Endothelial cell of umbilical vein (primary cell): ENCODE measurements around the gene TRIML1. TPM values are rescaled to one million over a fixed set of nuclear protein-coding genes. Genes with fewer than 3 reads are reported as not detected.

Source experiments
- BruUV-seq: library from RNA; stranded (reverse); fragments of 400-500 nt; replicated peaks from 2 replicates; lab custom pipeline; 2021; lab: Mats Ljungman, UMichigan
- CTCF ChIA-PET: fragments of 300-600, 350-600 bp; sonication (Branson Sonifier 250); formaldehyde crosslinking; loops from one replicate; lab custom pipeline; 2021; ENCODE audit warnings: antibody characterized with exemption, inconsistent platforms; lab: Charles Lee
- POLR2A ChIA-PET: fragments of 300-600, 350-600 bp; sonication (Branson Sonifier 250); formaldehyde crosslinking; loops from one replicate; lab custom pipeline; 2021; ENCODE audit warnings: antibody characterized with exemption, inconsistent platforms; lab: Charles Lee
- DNase-seq: peaks from one replicate; pipeline ENCODE4 v3.0.0-alpha.2; 2011; ENCODE audit warnings: low read depth, low spot score
- FAIRE-seq: peaks from 2 replicates; lab custom pipeline; 2011; peaks lifted over from hg19 to GRCh38; lab: Jason Lieb, UNC
- H2AFZ ChIP-seq: 2 replicates; pipeline ENCODE4 v1.6.0; 2012; ENCODE audit warnings: low read depth, low read length, control low read depth, inconsistent platforms
- H3K27ac ChIP-seq: 2 replicates; pipeline ENCODE4 v1.5.1; 2011; ENCODE audit warnings: low read depth, mild to moderate bottlenecking, control low read depth, low read length, moderate library complexity; ENCODE audit not compliant: insufficient read depth
- H3K27me3 ChIP-seq, 2 experiments: 2 replicates each; pipeline versions ENCODE4 v1.6.0 to v1.6.1; 2011; ENCODE audit warnings: low read length in 2 of 2, mixed read lengths in 1 of 2; ENCODE audit not compliant: control insufficient read depth in 2 of 2, insufficient read depth in 2 of 2
- H3K36me3 ChIP-seq, 2 experiments: 2 replicates in 1 of 2; 3 replicates in 1 of 2; pipeline ENCODE4 v1.5.1; 2011; ENCODE audit warnings: low read length in 2 of 2, mild to moderate bottlenecking in 1 of 2, moderate library complexity in 1 of 2; ENCODE audit not compliant: control insufficient read depth in 2 of 2, insufficient read depth in 2 of 2; ENCODE audit errors: extremely low read depth in 1 of 2
- H3K4me1 ChIP-seq: 3 replicates; pipeline ENCODE4 v1.5.1; 2011; ENCODE audit warnings: mild to moderate bottlenecking, low read length; ENCODE audit not compliant: control insufficient read depth, insufficient read depth; ENCODE audit errors: extremely low read depth
- H3K4me2 ChIP-seq: 2 replicates; pipeline ENCODE4 v1.6.1; 2011; ENCODE audit warnings: low read length, control low read depth, mixed read lengths; ENCODE audit not compliant: insufficient read depth
- H3K4me3 ChIP-seq, 3 experiments: fragments of 200-600 bp in 1 of 3; sonication (generic), shearing (Covaris generic) in 1 of 3; replicated peaks in 1 of 3; 2 replicates each; pipeline ENCODE4 v1.5.1; 2011 to 2016; ENCODE audit warnings: control low read depth in 3 of 3, low read length in 3 of 3, mild to moderate bottlenecking in 2 of 3, inconsistent platforms in 1 of 3, low read depth in 1 of 3, moderate library complexity in 1 of 3; ENCODE audit not compliant: insufficient read depth in 1 of 3
- H3K79me2 ChIP-seq: 2 replicates; pipeline ENCODE4 v1.6.0; 2012; ENCODE audit warnings: low read length, inconsistent platforms; ENCODE audit not compliant: control insufficient read depth, insufficient read depth
- H3K9ac ChIP-seq: replicated peaks from 2 replicates; pipeline ENCODE3; 2011; ENCODE audit warnings: low read length, control low read depth; ENCODE audit not compliant: insufficient read depth; ENCODE audit errors: extremely low read depth
- H3K9me1 ChIP-seq: replicated peaks from 3 replicates; pipeline ENCODE4 v1.6.0; 2011; ENCODE audit warnings: mild to moderate bottlenecking, low read length; ENCODE audit not compliant: control insufficient read depth, insufficient read depth; ENCODE audit errors: extremely low read depth
- H3K9me3 ChIP-seq: replicated peaks from 2 replicates; pipeline ENCODE4 v1.5.1; 2012; ENCODE audit warnings: low read length, inconsistent platforms; ENCODE audit not compliant: control insufficient read depth, insufficient read depth
- H4K20me1 ChIP-seq: replicated peaks from 2 replicates; pipeline ENCODE3; 2011; ENCODE audit warnings: mild to moderate bottlenecking, low read length; ENCODE audit not compliant: control insufficient read depth, insufficient read depth; ENCODE audit errors: extremely low read depth
- EZH2 ChIP-seq: IDR thresholded peaks from 2 replicates; pipeline ENCODE4 v1.6.1; 2012; ENCODE audit warnings: borderline replicate concordance, low read depth, mild to moderate bottlenecking, moderate library complexity, low read length, inconsistent platforms; ENCODE audit not compliant: severe bottlenecking
- FOS ChIP-seq: IDR thresholded peaks from 2 replicates; pipeline ENCODE4 v1.6.1; 2011; ENCODE audit warnings: mild to moderate bottlenecking, low read length, moderate library complexity, borderline replicate concordance; ENCODE audit not compliant: insufficient read depth
- GATA2 ChIP-seq: IDR thresholded peaks from 2 replicates; pipeline ENCODE4 v1.7.0; 2011; ENCODE audit warnings: low read depth, mild to moderate bottlenecking, moderate library complexity, mixed read lengths, low read length; ENCODE audit not compliant: insufficient read length, insufficient read depth
- JUN ChIP-seq: IDR thresholded peaks from 2 replicates; pipeline ENCODE4 v1.6.1; 2011; ENCODE audit warnings: borderline replicate concordance, low read depth; ENCODE audit not compliant: insufficient read length, insufficient read depth
- MYC ChIP-seq: IDR thresholded peaks from one replicate; pipeline ENCODE4 v1.6.1; 2011; ENCODE audit warnings: mild to moderate bottlenecking, low read depth, low read length
- POLR2A ChIP-seq: IDR thresholded peaks from 2 replicates; pipeline ENCODE4 v1.6.1; 2012; ENCODE audit warnings: low read depth, mild to moderate bottlenecking, control low read depth, low read length
- POLR2AphosphoS5 ChIP-seq: IDR thresholded peaks from 2 replicates; pipeline ENCODE4 v1.6.1; 2012; ENCODE audit warnings: low read depth, mild to moderate bottlenecking, control low read depth, low read length, moderate library complexity; ENCODE audit not compliant: insufficient read depth
- dilution Hi-C: fragments of 300-500 bp; cut with MboI; formaldehyde crosslinking; loops from one replicate; pipeline ENCODE4 v1.15.0; 2019; ENCODE audit warnings: low sequenced_read_pairs; ENCODE audit not compliant: extremely low pct_ligation_motif_present
- intact Hi-C: fragments of 100-400 bp; cut with micrococcal nuclease; formaldehyde crosslinking; loops from one replicate; pipeline ENCODE4 v1.10.0; 2022
- polyA plus RNA-seq, 4 experiments: library from polyadenylated mRNA; depleted of rRNA in 3 of 4; stranded (reverse) in 3 of 4; unstranded in 1 of 4; fragments of >200 nt; gene quantifications; 2 replicates each; pipeline versions ENCODE4 v1.2.1 to v1.2.3, GENCODE V29; 2011 to 2012; ENCODE audit warnings: missing spikeins in 1 of 4
- total RNA-seq: library from RNA; stranded (reverse); gene quantifications from 2 replicates; pipeline ENCODE4 v1.2.3, GENCODE V29; 2021
- TF ChIP-seq, protein P1 (sequence below): IDR thresholded peaks from 2 replicates; pipeline ENCODE4 v1.6.1; 2011; ENCODE audit not compliant: insufficient read depth, insufficient read length
- TF ChIP-seq, protein P2 (sequence below), 2 donors: IDR thresholded peaks; 1 replicate in 1 of 2; 2 replicates in 1 of 2; pipeline ENCODE4 v1.5.1; 2011; ENCODE audit warnings: low read length in 2 of 2, mild to moderate bottlenecking in 2 of 2, moderate library complexity in 2 of 2, control low read depth in 1 of 2, inconsistent platforms in 1 of 2, low read depth in 1 of 2; ENCODE audit not compliant: insufficient read depth in 1 of 2; ENCODE audit errors: extremely low read depth in 1 of 2

TRIML1 gene
- total and polyA plus RNA-seq, 2 donors (not counting 3 experiments of a cell fraction or from before 2014, with no cell fraction given): not detected

- H2AFZ ChIP-seq: no peak overlapping the region
- no peak overlapping the region for H3K9ac ChIP-seq
- intact Hi-C loops (no loop called here), dilution Hi-C loops (no loop called here)
- CTCF ChIA-PET: no interaction called here
- TF ChIP-seq POLR2A (no peak), FOS (no peak), GATA2 (no peak), MYC (no peak), EZH2 (no peak), JUN (no peak), POLR2AphosphoS5 (no peak)
- TF ChIP-seq, protein P1, sequence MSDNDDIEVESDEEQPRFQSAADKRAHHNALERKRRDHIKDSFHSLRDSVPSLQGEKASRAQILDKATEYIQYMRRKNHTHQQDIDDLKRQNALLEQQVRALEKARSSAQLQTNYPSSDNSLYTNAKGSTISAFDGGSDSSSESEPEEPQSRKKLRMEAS: no peak
- H3K4me2 ChIP-seq: no peak overlapping the region
- H3K27ac ChIP-seq: no peak overlapping the region
- H3K9me3 ChIP-seq: peaks cover 7% of the 10 kb centered on the region
- no peaks in the 10 kb centered on the region for H3K27me3 ChIP-seq
- H3K79me2 ChIP-seq: no peaks in the 10 kb centered on the region
- DNase-seq: no peak
- H3K36me3 ChIP-seq: no peaks in the 10 kb centered on the region
- no peak for FAIRE-seq
- H3K4me3 ChIP-seq: no peak overlapping the region
- no peaks in the 10 kb centered on the region for H3K4me1 ChIP-seq
- BruUV-seq: no TSS peak
- POLR2A ChIA-PET: no interaction called here
- H4K20me1 ChIP-seq: no peaks in the 10 kb centered on the region
- H3K9me1 ChIP-seq: no peaks in the 10 kb centered on the region
Observed at GRCh38 chr4:188121530-188121929, 17.7 kb upstream of the TRIML1 start.

- Histone ChIP-seq H3K4me2 (no peak overlapping the region), H3K79me2 (no peaks in the 10 kb centered on the region), H3K9me3 (peaks cover 5% of the 10 kb centered on the region), H3K9me1 (no peaks in the 10 kb centered on the region), H3K27me3 (no peaks in the 10 kb centered on the region), H3K4me3 (no peak overlapping the region), H4K20me1 (no peaks in the 10 kb centered on the region), H3K36me3 (no peaks in the 10 kb centered on the region), H3K9ac (no peak overlapping the region), H2AFZ (no peak overlapping the region), H3K4me1 (no peaks in the 10 kb centered on the region), H3K27ac (no peak overlapping the region)
- ChIA-PET CTCF (no interaction called here), POLR2A (no interaction called here)
- no peak for FAIRE-seq
- intact Hi-C loops (no loop called here), dilution Hi-C loops (no loop called here)
- BruUV-seq: no TSS peak
- DNase-seq: no peak
- TF ChIP-seq, protein P1: no peak
- TF ChIP-seq GATA2 (no peak), EZH2 (no peak), POLR2A (no peak), MYC (no peak), JUN (no peak), POLR2AphosphoS5 (no peak), FOS (no peak)
- TF ChIP-seq, protein P2, sequence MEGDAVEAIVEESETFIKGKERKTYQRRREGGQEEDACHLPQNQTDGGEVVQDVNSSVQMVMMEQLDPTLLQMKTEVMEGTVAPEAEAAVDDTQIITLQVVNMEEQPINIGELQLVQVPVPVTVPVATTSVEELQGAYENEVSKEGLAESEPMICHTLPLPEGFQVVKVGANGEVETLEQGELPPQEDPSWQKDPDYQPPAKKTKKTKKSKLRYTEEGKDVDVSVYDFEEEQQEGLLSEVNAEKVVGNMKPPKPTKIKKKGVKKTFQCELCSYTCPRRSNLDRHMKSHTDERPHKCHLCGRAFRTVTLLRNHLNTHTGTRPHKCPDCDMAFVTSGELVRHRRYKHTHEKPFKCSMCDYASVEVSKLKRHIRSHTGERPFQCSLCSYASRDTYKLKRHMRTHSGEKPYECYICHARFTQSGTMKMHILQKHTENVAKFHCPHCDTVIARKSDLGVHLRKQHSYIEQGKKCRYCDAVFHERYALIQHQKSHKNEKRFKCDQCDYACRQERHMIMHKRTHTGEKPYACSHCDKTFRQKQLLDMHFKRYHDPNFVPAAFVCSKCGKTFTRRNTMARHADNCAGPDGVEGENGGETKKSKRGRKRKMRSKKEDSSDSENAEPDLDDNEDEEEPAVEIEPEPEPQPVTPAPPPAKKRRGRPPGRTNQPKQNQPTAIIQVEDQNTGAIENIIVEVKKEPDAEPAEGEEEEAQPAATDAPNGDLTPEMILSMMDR (IDR thresholded peaks at IDR 0.05; ENCODE audit: extremely low read depth in 1 of 2, insufficient read depth in 1 of 2, low read depth in 1 of 2, low read length in 2 of 2): no peak
Observed at GRCh38 chr4:188127214-188127874, 11.9 kb upstream of the TRIML1 start.
